Measurements from ENCODE around the gene LDHAL6B. TPM values are rescaled to one million over a fixed set of nuclear protein-coding genes. Genes with fewer than 3 reads are reported as not detected.

Gene LDHAL6B
- polyA plus RNA-seq, 1 of the 3 experiments (the other 2 are of a cell fraction), result not detected

DNA sequence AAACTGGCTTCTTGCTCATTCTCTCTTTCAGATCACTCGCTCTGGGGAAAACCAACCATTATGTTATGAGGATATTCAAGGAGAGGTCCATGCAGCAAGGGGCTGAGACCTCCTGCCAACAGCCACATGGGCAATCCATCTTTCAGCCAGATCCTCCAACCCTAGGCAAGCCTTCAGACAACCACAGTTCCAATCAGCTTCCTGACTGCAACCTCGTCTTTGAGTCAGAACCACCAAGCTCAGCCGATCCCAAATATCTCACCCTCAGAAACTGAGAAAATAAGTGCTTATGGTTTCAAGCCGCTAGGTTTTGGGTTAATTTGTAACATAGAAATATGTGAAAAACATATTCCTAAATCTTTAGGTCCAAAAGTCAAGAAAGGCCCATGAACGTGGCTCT, 10.3 kb downstream of the LDHAL6B start (continued):
- TF ChIP-seq RCOR1 (IDR thresholded peaks at IDR 0.05; ENCODE audit: low read length), result no peak
- TF ChIP-seq, protein P1, sequence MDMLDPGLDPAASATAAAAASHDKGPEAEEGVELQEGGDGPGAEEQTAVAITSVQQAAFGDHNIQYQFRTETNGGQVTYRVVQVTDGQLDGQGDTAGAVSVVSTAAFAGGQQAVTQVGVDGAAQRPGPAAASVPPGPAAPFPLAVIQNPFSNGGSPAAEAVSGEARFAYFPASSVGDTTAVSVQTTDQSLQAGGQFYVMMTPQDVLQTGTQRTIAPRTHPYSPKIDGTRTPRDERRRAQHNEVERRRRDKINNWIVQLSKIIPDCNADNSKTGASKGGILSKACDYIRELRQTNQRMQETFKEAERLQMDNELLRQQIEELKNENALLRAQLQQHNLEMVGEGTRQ (IDR thresholded peaks at IDR 0.05; ENCODE audit: borderline replicate concordance, low read depth, low read length), result no peak
- TF ChIP-seq GABPA (IDR thresholded peaks at IDR 0.05; ENCODE audit: low read depth), result no peak

DNA sequence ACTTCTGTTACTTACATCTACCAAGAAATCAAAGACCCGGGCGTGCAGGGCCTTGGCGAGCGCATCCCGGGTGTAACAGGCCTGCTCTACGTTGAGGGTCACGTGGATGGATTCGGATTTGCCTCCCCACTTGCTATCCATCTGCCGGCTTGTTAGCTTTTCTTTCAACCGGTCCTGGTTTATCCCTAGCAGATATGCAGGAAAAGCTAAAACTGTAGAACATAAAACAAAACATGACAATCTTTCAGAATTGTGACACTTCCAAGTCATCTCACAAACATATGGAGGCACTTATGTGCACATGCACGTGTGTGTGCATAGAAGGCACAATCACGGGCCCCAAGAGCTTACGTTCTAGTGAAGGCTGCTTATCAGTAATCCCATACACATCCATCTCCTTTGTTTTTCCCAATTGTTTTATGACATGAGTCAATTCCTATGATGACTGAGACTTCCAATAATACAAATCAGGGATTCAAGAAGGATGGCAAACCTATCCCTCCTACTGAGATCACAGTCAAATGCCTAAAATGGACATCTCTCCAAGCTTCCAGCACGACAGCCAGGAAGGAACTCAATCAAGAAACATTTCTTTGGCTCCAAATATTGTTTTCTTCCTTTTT, 11.3 kb downstream of the LDHAL6B start:
- Histone ChIP-seq H3K36me3 (replicated peaks in 1 of 2; ENCODE audit: control insufficient read depth in 1 of 2, insufficient read depth in 2 of 2, low read length in 1 of 2) (peaks cover 6 to 33% of the 10 kb centered on the region in 2 experiments), H3K27me3 (ENCODE audit: insufficient read depth) (no peaks in the 10 kb centered on the region), H3K4me1 (ENCODE audit: control insufficient read depth in 1 of 2, insufficient read depth in 2 of 2, low read depth in 1 of 2, low read length in 1 of 2) (peaks cover 0 to 11% of the 10 kb centered on the region in 2 experiments; a peak in 2 of 4 replicates), H3K9me2 (no peaks in the 10 kb centered on the region), H3K9me3 (no peaks in the 10 kb centered on the region), H3K4me3 (ENCODE audit: low read depth in 2 of 2, low read length in 1 of 2) (no peak overlapping the region), H3K27ac (ENCODE audit: low read depth in 2 of 2, low read length in 1 of 2) (no peak overlapping the region), H3K79me2 (ENCODE audit: insufficient read depth) (no peaks in the 10 kb centered on the region), H4K20me1 (ENCODE audit: insufficient read depth) (no peaks in the 10 kb centered on the region), H3K4me2 (no peak overlapping the region), H3K9ac (no peak overlapping the region), H3F3A (replicated peaks; ENCODE audit: insufficient read depth) (peaks cover 6% of the 10 kb centered on the region), H2AFZ (ENCODE audit: low read depth) (no peak overlapping the region)
- TF ChIP-seq, protein P1 (IDR thresholded peaks at IDR 0.05; ENCODE audit: borderline replicate concordance, low read depth, low read length), result no peak
- TF ChIP-seq RFX5 (IDR thresholded peaks at IDR 0.05; ENCODE audit: low read length), result no peak
- POLR2A ChIA-PET, result no interaction called here
- WGBS (ENCODE audit: low lambda C conversion rate), result 88% methylated on average over 14 of the region's 14 CpGs
- CTCF ChIA-PET, result interaction anchor here (1.3 to 1.5 kb wide), 2 partner anchors 17 to 29 kb away, joined by 4 read pairs; no protein-coding TSS in a partner anchor
- DNase-seq, result no peak

DNA sequence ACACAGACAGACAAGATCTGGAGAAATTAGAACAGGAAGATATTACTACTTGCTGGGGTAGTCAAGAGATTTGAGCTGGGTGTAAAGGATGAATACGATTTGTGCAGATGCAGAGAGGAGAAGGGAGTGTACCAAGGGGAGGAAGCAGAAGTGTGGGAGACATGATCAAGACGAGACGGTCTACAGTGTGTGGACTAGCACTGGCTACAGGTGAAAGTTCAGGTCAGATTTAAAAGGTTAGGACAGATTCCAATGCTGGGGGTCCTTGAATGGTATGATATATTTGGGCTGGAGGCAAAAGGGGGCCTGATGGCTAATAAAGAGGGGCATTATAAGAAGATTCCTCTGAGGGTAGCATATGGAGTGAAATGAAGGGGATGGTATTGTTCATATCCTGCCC, 12.1 kb downstream of the LDHAL6B start:
- Histone ChIP-seq H3K79me2 (ENCODE audit: insufficient read depth) (no peaks in the 10 kb centered on the region), H3K27ac (ENCODE audit: low read depth in 2 of 2, low read length in 1 of 2) (no peak overlapping the region), H3K9me2 (no peaks in the 10 kb centered on the region), H3K9me3 (no peaks in the 10 kb centered on the region), H3K4me3 (ENCODE audit: low read depth in 2 of 2, low read length in 1 of 2) (no peak overlapping the region), H2AFZ (ENCODE audit: low read depth) (no peak overlapping the region), H3K9ac (no peak overlapping the region), H3K4me2 (no peak overlapping the region), H4K20me1 (ENCODE audit: insufficient read depth) (no peaks in the 10 kb centered on the region), H3K27me3 (ENCODE audit: insufficient read depth) (no peaks in the 10 kb centered on the region), H3K4me1 (ENCODE audit: control insufficient read depth in 1 of 2, insufficient read depth in 2 of 2, low read depth in 1 of 2, low read length in 1 of 2) (peaks cover 0 to 16% of the 10 kb centered on the region in 2 experiments; a peak in 2 of 4 replicates), H3K36me3 (replicated peaks in 1 of 2; ENCODE audit: control insufficient read depth in 1 of 2, insufficient read depth in 2 of 2, low read length in 1 of 2) (peaks cover 6 to 35% of the 10 kb centered on the region in 2 experiments), H3F3A (replicated peaks; ENCODE audit: insufficient read depth) (peaks cover 12% of the 10 kb centered on the region)
- DNase-seq, result no peak
- WGBS (ENCODE audit: low lambda C conversion rate), result 94% methylated on average over 3 of the region's 3 CpGs
- ChIA-PET POLR2A (no interaction called here), CTCF (no interaction called here)
- TF ChIP-seq, protein P2, sequence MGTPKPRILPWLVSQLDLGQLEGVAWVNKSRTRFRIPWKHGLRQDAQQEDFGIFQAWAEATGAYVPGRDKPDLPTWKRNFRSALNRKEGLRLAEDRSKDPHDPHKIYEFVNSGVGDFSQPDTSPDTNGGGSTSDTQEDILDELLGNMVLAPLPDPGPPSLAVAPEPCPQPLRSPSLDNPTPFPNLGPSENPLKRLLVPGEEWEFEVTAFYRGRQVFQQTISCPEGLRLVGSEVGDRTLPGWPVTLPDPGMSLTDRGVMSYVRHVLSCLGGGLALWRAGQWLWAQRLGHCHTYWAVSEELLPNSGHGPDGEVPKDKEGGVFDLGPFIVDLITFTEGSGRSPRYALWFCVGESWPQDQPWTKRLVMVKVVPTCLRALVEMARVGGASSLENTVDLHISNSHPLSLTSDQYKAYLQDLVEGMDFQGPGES (IDR thresholded peaks at IDR 0.05; ENCODE audit: low read depth, low read length), result no peak
- TF ChIP-seq RCOR1 (IDR thresholded peaks at IDR 0.05; ENCODE audit: low read length) (no peak), TAF1 (IDR thresholded peaks at IDR 0.05; ENCODE audit: borderline replicate concordance, low read depth, low read length) (no peak), NFIC (IDR thresholded peaks at IDR 0.05; ENCODE audit: borderline replicate concordance) (no peak), TCF12 (IDR thresholded peaks at IDR 0.05) (no peak), SMC3 (IDR thresholded peaks at IDR 0.05; ENCODE audit: low read depth, low read length) (no peak), FOSL2 (IDR thresholded peaks at IDR 0.05; ENCODE audit: borderline replicate concordance, low read depth) (no peak), SIN3A (IDR thresholded peaks at IDR 0.05; ENCODE audit: borderline replicate concordance, low read depth, low read length) (no peak)
- TF ChIP-seq, protein P3, sequence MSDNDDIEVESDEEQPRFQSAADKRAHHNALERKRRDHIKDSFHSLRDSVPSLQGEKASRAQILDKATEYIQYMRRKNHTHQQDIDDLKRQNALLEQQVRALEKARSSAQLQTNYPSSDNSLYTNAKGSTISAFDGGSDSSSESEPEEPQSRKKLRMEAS (IDR thresholded peaks at IDR 0.05; ENCODE audit: low read depth), result no peak
- TF ChIP-seq, protein P4, sequence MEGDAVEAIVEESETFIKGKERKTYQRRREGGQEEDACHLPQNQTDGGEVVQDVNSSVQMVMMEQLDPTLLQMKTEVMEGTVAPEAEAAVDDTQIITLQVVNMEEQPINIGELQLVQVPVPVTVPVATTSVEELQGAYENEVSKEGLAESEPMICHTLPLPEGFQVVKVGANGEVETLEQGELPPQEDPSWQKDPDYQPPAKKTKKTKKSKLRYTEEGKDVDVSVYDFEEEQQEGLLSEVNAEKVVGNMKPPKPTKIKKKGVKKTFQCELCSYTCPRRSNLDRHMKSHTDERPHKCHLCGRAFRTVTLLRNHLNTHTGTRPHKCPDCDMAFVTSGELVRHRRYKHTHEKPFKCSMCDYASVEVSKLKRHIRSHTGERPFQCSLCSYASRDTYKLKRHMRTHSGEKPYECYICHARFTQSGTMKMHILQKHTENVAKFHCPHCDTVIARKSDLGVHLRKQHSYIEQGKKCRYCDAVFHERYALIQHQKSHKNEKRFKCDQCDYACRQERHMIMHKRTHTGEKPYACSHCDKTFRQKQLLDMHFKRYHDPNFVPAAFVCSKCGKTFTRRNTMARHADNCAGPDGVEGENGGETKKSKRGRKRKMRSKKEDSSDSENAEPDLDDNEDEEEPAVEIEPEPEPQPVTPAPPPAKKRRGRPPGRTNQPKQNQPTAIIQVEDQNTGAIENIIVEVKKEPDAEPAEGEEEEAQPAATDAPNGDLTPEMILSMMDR (IDR thresholded peaks at IDR 0.05), result no peak
- TF ChIP-seq, protein P5, sequence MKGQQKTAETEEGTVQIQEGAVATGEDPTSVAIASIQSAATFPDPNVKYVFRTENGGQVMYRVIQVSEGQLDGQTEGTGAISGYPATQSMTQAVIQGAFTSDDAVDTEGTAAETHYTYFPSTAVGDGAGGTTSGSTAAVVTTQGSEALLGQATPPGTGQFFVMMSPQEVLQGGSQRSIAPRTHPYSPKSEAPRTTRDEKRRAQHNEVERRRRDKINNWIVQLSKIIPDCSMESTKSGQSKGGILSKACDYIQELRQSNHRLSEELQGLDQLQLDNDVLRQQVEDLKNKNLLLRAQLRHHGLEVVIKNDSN (IDR thresholded peaks at IDR 0.05; ENCODE audit: borderline replicate concordance, low read depth), result no peak
